Coronary artery (tissue), 2 donors: ENCODE results near the gene PEX19.

Source experiments
- DNase-seq: peaks from one replicate; pipeline ENCODE4 v3.0.0-alpha.2; 2017; ENCODE audit warnings: low spot score
- H3K27ac ChIP-seq, 2 donors: fragments of 200-600 bp; sonication (generic); one replicate each; pipeline ENCODE4 v1.5.1; 2016 to 2019
- H3K4me3 ChIP-seq: fragments of 200-600 bp; sonication (generic); 2 replicates; pipeline ENCODE4 v1.5.1; 2016; ENCODE audit warnings: mild to moderate bottlenecking, moderate library complexity
- TF ChIP-seq, protein P1 (sequence below): fragments of 200-600 bp; sonication (generic); IDR thresholded peaks from one replicate; pipeline ENCODE4 v1.5.1; 2019; ENCODE audit warnings: antibody characterized with exemption

The PEX19 gene

DNA sequence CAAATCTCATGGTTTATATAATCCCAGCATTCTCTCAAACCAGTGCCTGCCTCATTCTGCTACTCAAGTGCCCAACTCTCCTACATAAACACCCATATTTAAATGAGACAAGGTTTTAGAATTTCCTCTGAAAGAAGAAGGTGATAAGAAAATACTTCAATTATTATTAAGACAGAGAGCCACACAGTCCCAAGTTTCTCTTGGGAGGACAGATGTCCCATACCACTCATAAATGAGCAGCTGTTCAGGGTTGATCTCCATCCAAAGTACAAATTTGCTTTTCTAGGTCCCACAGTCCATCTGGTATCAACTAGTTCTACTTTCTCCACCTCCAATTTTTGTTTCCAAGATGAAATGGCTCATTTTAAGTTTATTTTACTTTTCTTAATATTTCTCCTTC, 33.9 kb downstream of the PEX19 start:
- TF ChIP-seq, protein P1, sequence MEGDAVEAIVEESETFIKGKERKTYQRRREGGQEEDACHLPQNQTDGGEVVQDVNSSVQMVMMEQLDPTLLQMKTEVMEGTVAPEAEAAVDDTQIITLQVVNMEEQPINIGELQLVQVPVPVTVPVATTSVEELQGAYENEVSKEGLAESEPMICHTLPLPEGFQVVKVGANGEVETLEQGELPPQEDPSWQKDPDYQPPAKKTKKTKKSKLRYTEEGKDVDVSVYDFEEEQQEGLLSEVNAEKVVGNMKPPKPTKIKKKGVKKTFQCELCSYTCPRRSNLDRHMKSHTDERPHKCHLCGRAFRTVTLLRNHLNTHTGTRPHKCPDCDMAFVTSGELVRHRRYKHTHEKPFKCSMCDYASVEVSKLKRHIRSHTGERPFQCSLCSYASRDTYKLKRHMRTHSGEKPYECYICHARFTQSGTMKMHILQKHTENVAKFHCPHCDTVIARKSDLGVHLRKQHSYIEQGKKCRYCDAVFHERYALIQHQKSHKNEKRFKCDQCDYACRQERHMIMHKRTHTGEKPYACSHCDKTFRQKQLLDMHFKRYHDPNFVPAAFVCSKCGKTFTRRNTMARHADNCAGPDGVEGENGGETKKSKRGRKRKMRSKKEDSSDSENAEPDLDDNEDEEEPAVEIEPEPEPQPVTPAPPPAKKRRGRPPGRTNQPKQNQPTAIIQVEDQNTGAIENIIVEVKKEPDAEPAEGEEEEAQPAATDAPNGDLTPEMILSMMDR, result no peak
- no peak overlapping the region for H3K27ac ChIP-seq
- no peak overlapping the region for H3K4me3 ChIP-seq
- no peak for DNase-seq

DNA sequence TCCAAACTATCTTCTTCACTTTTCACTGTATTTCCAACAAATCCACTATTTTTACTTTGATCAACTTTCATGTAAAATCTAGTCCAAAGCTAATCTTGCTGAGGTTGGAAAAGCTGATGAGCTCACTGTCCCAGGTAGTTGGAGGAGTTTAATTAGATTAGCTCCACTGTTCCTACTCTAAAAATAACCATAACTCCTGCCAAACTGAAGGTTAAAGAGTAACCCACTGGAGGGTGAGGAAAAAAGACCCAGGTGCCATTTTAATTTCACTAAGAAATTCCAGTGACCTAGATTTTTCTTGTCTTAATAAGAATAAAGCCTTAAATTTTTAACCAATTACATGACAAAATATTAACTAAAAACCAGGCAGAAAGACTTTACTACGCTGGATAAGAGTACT, 37.9 kb downstream of the PEX19 start:
- H3K4me3 ChIP-seq, result no peak overlapping the region
- no peak for DNase-seq
- H3K27ac ChIP-seq, result no peak overlapping the region
- TF ChIP-seq, protein P1, result no peak

DNA sequence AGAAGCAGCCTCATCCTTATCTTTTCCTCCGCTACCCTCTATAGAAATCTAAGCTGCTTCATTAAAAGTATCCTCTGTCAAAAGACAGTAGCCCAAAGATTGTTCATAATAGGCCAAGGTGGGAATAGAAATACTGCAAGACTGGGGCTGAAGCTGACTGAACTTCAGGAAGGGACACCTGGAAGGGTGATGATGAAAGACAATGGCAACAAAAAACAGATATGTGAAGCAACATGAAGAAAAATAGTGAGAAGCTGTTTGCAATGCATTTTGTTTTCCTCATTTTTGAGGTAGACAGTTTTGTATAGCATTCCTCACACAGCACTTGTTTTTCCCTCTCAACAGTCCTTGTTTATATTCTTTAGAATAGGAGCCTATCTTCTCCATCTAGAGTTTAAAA, 39.5 kb downstream of the PEX19 start:
- no peak overlapping the region for H3K27ac ChIP-seq
- no peak for DNase-seq

DNA sequence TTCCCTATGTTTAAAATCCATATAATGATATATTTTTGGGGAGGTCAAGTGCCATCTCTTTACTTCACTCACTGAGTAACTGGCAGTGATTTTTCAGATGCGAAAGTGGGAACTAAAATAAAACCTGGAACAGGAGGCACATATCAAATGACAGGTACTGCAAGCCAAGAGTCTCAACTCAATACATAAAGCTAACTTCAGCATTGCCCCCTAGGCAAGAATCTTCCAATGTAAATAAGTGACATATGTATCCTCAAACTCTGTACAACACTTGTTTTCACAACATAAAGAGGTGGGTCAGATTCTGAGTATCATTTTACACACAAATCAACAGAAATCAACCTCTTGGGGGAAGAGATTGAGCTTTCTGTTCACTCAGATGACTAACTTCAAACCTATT, 40.7 kb downstream of the PEX19 start:
- TF ChIP-seq, protein P1, result no peak
- no peak for DNase-seq
- Histone ChIP-seq H3K27ac (no peak overlapping the region), H3K4me3 (no peak overlapping the region)

More for the DNA sequence above, 39.5 kb downstream of the PEX19 start:
- H3K4me3 ChIP-seq, result no peak overlapping the region
- TF ChIP-seq, protein P1, result no peak

DNA sequence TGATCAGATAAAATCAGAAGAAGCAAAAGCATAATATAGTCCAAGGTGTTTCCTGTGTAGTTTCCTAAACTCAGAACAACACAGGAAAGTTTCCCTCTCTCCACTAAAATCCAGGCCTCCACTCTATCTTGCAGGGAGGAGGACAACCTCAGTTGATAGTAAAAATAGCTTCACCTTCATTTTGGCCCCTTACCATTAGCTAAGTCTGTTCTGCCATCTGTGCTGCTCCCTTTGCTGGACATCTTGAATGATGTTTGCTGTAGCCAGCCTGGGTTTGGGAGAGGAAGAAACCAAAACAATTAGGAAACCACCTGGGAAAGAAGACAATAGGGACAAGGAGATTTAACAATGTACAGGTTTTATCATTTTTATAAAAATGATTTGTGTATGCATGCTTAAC, 41.2 kb downstream of the PEX19 start:
- Histone ChIP-seq H3K4me3 (no peak overlapping the region), H3K27ac (no peak overlapping the region)
- DNase-seq, result no peak
- TF ChIP-seq, protein P1, result no peak

DNA sequence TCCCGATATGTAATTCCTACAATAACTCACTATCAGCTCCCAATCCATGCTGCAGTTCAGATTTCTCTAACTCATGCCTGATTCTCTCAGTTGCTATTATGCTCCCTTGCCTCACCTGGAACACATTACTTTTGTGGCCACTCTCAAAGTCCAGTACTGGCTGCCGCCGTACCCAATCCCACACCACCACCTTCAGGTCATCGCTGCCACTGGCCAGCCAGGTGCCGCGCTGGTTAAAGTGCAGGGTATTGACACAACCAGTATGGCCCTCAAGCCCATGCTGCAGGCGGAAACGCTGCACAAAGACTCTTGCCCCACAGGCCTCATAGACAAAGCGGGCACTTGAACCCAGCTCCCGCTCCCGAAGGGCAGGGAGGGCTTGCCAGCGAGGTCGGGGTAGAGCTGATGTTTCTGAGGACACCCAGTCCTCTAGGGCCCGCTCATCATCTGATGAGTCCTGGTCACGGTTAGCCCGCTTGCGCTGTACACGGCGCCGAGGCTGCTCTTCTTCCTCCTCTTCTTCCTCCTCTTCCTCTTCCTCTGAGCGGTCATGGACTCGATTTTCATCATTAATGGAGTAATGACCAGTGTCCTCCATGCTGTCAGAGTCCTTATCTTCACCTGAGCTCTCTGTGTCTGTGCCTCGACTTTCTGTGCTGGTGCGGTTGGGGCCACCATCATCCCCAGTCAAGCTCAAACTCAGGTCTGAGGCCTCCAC, 45.2 kb downstream of the PEX19 start:
- no peak overlapping the region for H3K27ac ChIP-seq
- H3K4me3 ChIP-seq, result no peak overlapping the region
- TF ChIP-seq, protein P1, result no peak
- no peak for DNase-seq

DNA sequence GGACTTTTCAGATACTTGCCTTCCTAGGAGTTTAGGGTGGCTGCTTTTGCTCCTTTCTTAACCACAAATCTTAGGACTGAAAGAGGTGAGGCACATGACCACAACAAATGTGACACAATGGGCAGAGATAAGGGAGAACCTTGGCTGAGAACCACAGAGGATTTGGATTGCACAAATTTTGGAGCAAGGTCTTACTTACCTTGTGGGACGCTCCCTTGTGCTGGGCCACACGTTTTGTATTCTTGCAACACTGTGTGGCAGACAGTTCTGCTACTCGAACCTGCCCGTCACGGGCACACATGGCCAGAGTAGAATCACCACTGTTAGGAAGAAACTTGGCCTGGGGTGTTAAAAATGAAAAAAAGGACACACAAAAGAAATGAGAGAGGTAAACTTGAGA, 46.5 kb downstream of the PEX19 start:
- TF ChIP-seq, protein P1, result no peak
- no peak for DNase-seq
- no peak overlapping the region for H3K4me3 ChIP-seq
- H3K27ac ChIP-seq, result no peak overlapping the region
